Sigmoid colon (tissue), 7 donors: ENCODE data around the gene DENND4B. TPM values are rescaled to one million over a fixed set of nuclear protein-coding genes. Genes with fewer than 3 reads are reported as not detected.

Source experiments
- DNase-seq: peaks from one replicate; pipeline ENCODE4 v3.0.0-alpha.2; 2019
- H3K27ac ChIP-seq, 4 donors: fragments of 200-600 bp; sonication (generic); one replicate each; pipeline ENCODE4 v1.5.1; 2016 to 2019; ENCODE audit warnings: mild to moderate bottlenecking in 1 of 4
- H3K27me3 ChIP-seq, 3 donors: fragments of 200-600 bp; sonication (generic); one replicate each; pipeline ENCODE4 v1.5.1; 2019; ENCODE audit warnings: mild to moderate bottlenecking in 1 of 3
- H3K36me3 ChIP-seq, 4 donors: fragments of 200-600 bp; sonication (generic); one replicate each; pipeline ENCODE4 v1.5.1; 2016 to 2019
- H3K4me1 ChIP-seq, 4 donors: fragments of 200-600 bp; sonication (generic); one replicate each; pipeline ENCODE4 v1.5.1; 2017 to 2019
- H3K4me3 ChIP-seq, 4 donors: fragments of 200-600 bp; sonication (generic); one replicate each; pipeline ENCODE4 v1.5.1; 2017 to 2019; ENCODE audit warnings: mild to moderate bottlenecking in 2 of 4, moderate library complexity in 1 of 4
- H3K9me3 ChIP-seq, 4 donors: fragments of 200-600 bp in 3 of 4; sonication (generic) in 3 of 4; one replicate each; pipeline versions ENCODE4 v1.5.1 to v1.6.1; 2013 to 2019
- EP300 ChIP-seq, 4 donors: sonication (generic); formaldehyde crosslinking; IDR thresholded peaks; one replicate each; pipeline ENCODE4 v1.6.1; 2017; ENCODE audit warnings: antibody characterized with exemption in 4 of 4
- POLR2A ChIP-seq, 2 donors: fragments of 450-650 bp; IDR thresholded peaks; one replicate each; pipeline ENCODE4 v1.6.1; 2016; ENCODE audit warnings: antibody characterized with exemption in 2 of 2, mild to moderate bottlenecking in 2 of 2, moderate library complexity in 2 of 2
- POLR2AphosphoS5 ChIP-seq, 4 donors: sonication (generic); formaldehyde crosslinking; IDR thresholded peaks; one replicate each; pipeline ENCODE4 v1.6.1; 2017; ENCODE audit warnings: antibody characterized with exemption in 4 of 4
- WGBS, 2 donors: extraction: QIAGEN DNeasy Blood & Tissue Kit; methylation state at CpG; one replicate each; pipeline ENCODE4 v1.1.7; 2013; 5-methylcytosine and 5-hydroxymethylcytosine counted together
- intact Hi-C: fragments of 100-400 bp; cut with DNase I; formaldehyde crosslinking; loops from one replicate; pipeline ENCODE4 v1.15.1; 2023
- polyA plus RNA-seq, 3 donors: library from polyadenylated mRNA; stranded (reverse); fragments of 200-250 nt; gene quantifications; one replicate each; pipeline ENCODE4 v1.2.3, GENCODE V29; 2013
- total RNA-seq, 4 donors: library from RNA; depleted of rRNA; stranded (reverse); fragments of >200 nt; gene quantifications; one replicate each; pipeline ENCODE4 v1.1.0, GENCODE V29; 2016
- TF ChIP-seq, protein P1 (sequence below), 4 experiments: fragments of 450-650 bp in 3 of 4; fragments of 200-600 bp in 1 of 4; IDR thresholded peaks; one replicate each; pipeline ENCODE4 v1.5.1; 2016 to 2019; ENCODE audit warnings: antibody characterized with exemption in 4 of 4, mild to moderate bottlenecking in 3 of 4, moderate library complexity in 2 of 4
- donor health status: healthy with polysubstance abuse.
- donor health status: Bipolar disorder and iron deficiency.
- donor health status: healthy.

Gene DENND4B, protein sequence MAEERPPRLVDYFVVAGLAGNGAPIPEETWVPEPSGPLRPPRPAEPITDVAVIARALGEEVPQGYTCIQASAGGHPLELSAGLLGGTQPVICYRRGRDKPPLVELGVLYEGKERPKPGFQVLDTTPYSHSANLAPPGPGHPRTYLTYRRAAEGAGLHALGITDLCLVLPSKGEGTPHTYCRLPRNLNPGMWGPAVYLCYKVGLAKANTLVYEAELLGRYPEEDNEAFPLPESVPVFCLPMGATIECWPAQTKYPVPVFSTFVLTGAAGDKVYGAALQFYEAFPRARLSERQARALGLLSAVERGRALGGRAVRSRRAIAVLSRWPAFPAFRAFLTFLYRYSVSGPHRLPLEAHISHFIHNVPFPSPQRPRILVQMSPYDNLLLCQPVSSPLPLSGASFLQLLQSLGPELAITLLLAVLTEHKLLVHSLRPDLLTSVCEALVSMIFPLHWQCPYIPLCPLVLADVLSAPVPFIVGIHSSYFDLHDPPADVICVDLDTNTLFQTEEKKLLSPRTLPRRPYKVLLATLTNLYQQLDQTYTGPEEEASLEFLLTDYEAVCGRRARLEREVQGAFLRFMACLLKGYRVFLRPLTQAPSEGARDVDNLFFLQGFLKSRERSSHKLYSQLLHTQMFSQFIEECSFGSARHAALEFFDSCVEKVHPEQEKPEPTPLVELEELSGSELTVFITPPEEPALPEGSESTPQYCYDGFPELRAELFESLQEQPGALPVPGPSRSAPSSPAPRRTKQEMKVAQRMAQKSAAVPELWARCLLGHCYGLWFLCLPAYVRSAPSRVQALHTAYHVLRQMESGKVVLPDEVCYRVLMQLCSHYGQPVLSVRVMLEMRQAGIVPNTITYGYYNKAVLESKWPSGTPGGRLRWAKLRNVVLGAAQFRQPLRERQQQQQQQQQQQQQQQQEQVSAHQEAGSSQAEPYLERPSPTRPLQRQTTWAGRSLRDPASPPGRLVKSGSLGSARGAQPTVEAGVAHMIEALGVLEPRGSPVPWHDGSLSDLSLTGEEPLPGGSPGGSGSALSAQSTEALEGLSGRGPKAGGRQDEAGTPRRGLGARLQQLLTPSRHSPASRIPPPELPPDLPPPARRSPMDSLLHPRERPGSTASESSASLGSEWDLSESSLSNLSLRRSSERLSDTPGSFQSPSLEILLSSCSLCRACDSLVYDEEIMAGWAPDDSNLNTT (N-terminal part only)
- 10 to 100 TPM; 17.9 to 34.9 (median 23.1) TPM for total RNA-seq
- 10 to 100 TPM in 1 of 3 donors, 1 to 10 TPM in 2; 4.9 to 41.6 (median 9.0) TPM for polyA plus RNA-seq

DNA sequence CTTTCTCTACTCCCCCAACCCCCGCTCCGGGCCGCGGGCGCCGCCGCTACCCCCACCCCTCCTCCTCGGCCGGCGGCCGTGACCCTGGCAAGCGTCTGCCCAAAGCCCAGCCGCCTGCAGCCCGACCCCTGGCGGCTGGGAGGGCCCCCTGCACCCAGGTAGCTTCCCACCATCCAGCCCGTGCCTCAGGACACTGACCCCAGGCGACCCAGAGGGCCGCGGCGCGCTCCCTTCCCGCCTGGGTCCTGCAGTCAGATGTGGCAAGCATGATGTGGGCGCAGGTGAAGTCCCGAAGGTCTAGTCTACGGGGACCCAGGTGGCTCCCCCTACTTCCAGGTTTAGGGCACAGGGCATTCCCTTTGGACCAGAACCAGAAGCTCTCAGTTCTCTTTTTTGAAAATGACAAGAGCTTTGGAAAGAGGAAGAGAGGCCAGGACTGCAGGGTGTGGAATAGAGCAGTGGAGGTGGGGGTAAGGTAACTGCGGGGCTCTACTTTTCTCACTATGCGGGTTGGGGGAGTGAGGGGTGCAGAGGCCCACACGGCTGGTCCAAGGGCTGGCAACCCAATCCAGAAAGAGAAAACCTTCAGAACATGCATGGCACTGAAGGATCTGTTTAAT, at the start of gene DENND4B:
DENND4B (minus strand) TSS at position 97 of the 620 bp plus-strand sequence. CDS start 2,344 bp downstream, outside the sequence.
- H3K9me3 ChIP-seq, result no peaks in the 10 kb centered on the region
- intact Hi-C loops, result loop anchor here (1.0 to 5.0 kb wide), 2 partner anchors 36 to 149 kb away; no protein-coding TSS in a partner anchor
- TF ChIP-seq POLR2AphosphoS5 (IDR thresholded peaks at IDR 0.05) (peak; percentile 8 to 73 (median 64)), POLR2A (IDR thresholded peaks at IDR 0.05) (no peak), EP300 (IDR thresholded peaks at IDR 0.05) (no peak)
- TF ChIP-seq, protein P1, sequence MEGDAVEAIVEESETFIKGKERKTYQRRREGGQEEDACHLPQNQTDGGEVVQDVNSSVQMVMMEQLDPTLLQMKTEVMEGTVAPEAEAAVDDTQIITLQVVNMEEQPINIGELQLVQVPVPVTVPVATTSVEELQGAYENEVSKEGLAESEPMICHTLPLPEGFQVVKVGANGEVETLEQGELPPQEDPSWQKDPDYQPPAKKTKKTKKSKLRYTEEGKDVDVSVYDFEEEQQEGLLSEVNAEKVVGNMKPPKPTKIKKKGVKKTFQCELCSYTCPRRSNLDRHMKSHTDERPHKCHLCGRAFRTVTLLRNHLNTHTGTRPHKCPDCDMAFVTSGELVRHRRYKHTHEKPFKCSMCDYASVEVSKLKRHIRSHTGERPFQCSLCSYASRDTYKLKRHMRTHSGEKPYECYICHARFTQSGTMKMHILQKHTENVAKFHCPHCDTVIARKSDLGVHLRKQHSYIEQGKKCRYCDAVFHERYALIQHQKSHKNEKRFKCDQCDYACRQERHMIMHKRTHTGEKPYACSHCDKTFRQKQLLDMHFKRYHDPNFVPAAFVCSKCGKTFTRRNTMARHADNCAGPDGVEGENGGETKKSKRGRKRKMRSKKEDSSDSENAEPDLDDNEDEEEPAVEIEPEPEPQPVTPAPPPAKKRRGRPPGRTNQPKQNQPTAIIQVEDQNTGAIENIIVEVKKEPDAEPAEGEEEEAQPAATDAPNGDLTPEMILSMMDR (IDR thresholded peaks at IDR 0.05), result peak; percentile 77 to 99 (median 86)
- peak; percentile 93 for DNase-seq
- H3K27me3 ChIP-seq, result no peaks in the 10 kb centered on the region
- H3K4me3 ChIP-seq, result peak within 1 kb of the TSS; percentile 67 to 98 (median 94)
- WGBS, 2 donors, result 8 to 10% methylated on average over 28 of the region's 28 CpGs
- peaks cover 0 to 29% (median 19%) of the 10 kb centered on the region in 4 donors for H3K4me1 ChIP-seq
- peak within 1 kb of the TSS; percentile 98 to 100 (median 99) for H3K27ac ChIP-seq
- H3K36me3 ChIP-seq, result peaks cover 15 to 66% (median 46%) of the 10 kb centered on the region in 4 donors

DNA sequence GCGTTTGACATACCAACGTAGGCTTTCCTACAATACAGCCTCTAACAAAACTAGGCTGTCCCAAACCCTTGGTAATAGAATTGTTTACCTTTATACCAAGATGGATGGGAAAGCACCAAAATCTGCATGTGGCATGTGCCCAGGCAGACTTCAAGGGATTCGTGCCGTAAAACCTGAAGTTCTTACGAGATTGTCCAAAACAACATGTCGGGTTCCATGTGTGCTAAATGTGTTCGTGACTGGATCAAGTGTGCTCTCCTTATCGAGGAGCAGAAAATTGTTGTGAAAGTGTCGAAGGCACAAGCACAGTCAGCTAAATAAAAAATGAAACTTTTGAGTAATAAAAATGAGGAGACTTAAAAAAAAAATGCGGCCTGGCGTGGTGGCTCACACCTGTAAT, 49.1 kb upstream of the DENND4B start:
- peaks cover 0 to 27% (median 26%) of the 10 kb centered on the region in 4 donors for H3K4me1 ChIP-seq
- WGBS, 2 donors, result 94 to 97% methylated on average over 11 of the region's 11 CpGs
- no peak overlapping the region for H3K4me3 ChIP-seq

DNA sequence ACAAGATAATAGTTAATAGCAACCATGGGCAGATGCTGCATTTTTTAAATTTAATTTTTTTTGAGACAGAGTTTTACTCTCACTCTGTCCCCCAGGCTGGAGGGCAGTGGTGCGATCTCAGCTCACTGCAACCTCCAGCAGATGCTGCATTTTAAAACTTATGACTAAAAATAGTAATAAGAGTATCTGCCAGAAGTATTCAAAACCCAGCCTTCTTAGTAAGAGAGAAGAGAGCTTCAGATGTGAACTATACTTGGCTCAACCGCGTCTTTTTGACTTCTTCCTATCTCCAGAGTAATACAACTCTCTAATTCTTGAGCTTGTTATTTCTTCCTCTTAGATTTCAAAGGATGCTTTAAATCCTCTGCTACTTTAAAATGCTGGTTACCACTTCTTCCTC, 48.7 kb upstream of the DENND4B start:
- Histone ChIP-seq H3K27ac (peak overlapping the region in 1 of 4 donors; percentile 30), H3K27me3 (no peaks in the 10 kb centered on the region), H3K4me3 (no peak overlapping the region), H3K4me1 (peaks cover 0 to 29% (median 27%) of the 10 kb centered on the region in 4 donors), H3K9me3 (no peaks in the 10 kb centered on the region), H3K36me3 (peaks cover 11 to 47% (median 20%) of the 10 kb centered on the region in 4 donors)
- no peak for DNase-seq
- intact Hi-C loops, result no loop called here
- 81 to 97% methylated on average over 3 of the region's 3 CpGs for WGBS, 2 donors
- TF ChIP-seq POLR2A (IDR thresholded peaks at IDR 0.05) (no peak), POLR2AphosphoS5 (IDR thresholded peaks at IDR 0.05) (peak in 1 of 4 donors; percentile 8)

More for the DNA sequence above, 49.1 kb upstream of the DENND4B start:
- Histone ChIP-seq H3K27me3 (no peaks in the 10 kb centered on the region), H3K9me3 (no peaks in the 10 kb centered on the region), H3K36me3 (peaks cover 11 to 47% (median 20%) of the 10 kb centered on the region in 4 donors), H3K27ac (peak overlapping the region in 1 of 4 donors; percentile 30)
- intact Hi-C loops, result no loop called here
- TF ChIP-seq EP300 (IDR thresholded peaks at IDR 0.05), result no peak
- no peak for TF ChIP-seq POLR2AphosphoS5 (IDR thresholded peaks at IDR 0.05)
- no peak for TF ChIP-seq POLR2A (IDR thresholded peaks at IDR 0.05)
- TF ChIP-seq, protein P1 (IDR thresholded peaks at IDR 0.05), result no peak
- DNase-seq, result no peak

DNA sequence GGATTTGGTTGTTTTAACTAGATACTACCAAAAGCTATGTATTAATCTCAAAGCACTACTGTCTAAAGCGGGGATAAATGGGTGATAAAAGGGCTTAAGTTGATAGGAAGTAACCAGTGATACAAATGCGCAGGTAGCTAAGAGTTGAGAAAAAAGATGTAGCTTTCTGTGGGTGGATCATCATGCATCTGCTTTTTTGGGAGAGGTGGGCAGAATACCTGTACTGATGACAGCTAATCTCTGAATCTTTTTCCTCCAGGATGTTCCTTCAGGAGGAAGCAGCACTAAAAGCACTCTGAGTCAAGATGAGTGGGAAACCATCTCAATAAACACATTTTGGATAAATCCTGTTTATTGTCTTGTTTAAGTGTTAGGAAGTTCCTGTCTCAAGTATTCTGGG, 45.3 kb upstream of the DENND4B start:
- intact Hi-C loops, result loop anchor here (2.0 kb wide), 1 partner anchor 69 kb away; the partner anchor contains the start of gene GATAD2B
- TF ChIP-seq, protein P1 (IDR thresholded peaks at IDR 0.05), result no peak
- TF ChIP-seq EP300 (IDR thresholded peaks at IDR 0.05) (no peak), POLR2A (IDR thresholded peaks at IDR 0.05) (no peak), POLR2AphosphoS5 (IDR thresholded peaks at IDR 0.05) (no peak)
- peaks cover 0 to 38% (median 37%) of the 10 kb centered on the region in 4 donors for H3K4me1 ChIP-seq
- peaks cover 11 to 47% (median 20%) of the 10 kb centered on the region in 4 donors for H3K36me3 ChIP-seq
- peak overlapping the region; percentile 72 to 96 (median 80) for H3K4me3 ChIP-seq
- no peak for DNase-seq
- H3K9me3 ChIP-seq, result no peaks in the 10 kb centered on the region
- WGBS, 2 donors, result 76 to 77% methylated on average over 2 of the region's 2 CpGs
- no peaks in the 10 kb centered on the region for H3K27me3 ChIP-seq
- peak overlapping the region; percentile 90 to 95 (median 92) for H3K27ac ChIP-seq
